Breast epithelium (tissue), 4 donors: ENCODE data around the gene PRDM7. TPM values are rescaled to one million over a fixed set of nuclear protein-coding genes. Genes with fewer than 3 reads are reported as not detected.
"Not testable (repeated sequence)": the region's sequence is repeated elsewhere in the genome, so short reads cannot be mapped to it uniquely, and the experiment has no call there.

Experiments used
- DNase-seq, 2 donors: peaks; one replicate each; pipeline ENCODE4 v3.0.0-alpha.2; 2019; ENCODE audit warnings: low spot score in 2 of 2
- H3K27ac ChIP-seq, 2 donors: fragments of 200-600 bp; sonication (generic) in 1 of 2; one replicate each; pipeline ENCODE4 v1.5.1; 2016 to 2019; ENCODE audit warnings: mild to moderate bottlenecking in 1 of 2
- H3K27me3 ChIP-seq, 2 donors: fragments of 200-600 bp; sonication (generic) in 1 of 2; one replicate each; pipeline versions ENCODE4 v1.5.1 to v1.6.0; 2017 to 2019; ENCODE audit warnings: control low read depth in 1 of 2, mild to moderate bottlenecking in 1 of 2
- H3K36me3 ChIP-seq: fragments of 200-600 bp; one replicate; pipeline ENCODE4 v1.5.1; 2019
- H3K4me1 ChIP-seq, 2 donors: fragments of 200-600 bp; sonication (generic); one replicate each; pipeline ENCODE4 v1.5.1; 2016 to 2019; ENCODE audit warnings: control low read depth in 1 of 2
- H3K4me3 ChIP-seq, 3 donors: fragments of 200-600 bp; sonication (generic); 1 replicate in 2 of 3; 2 replicates in 1 of 3; pipeline ENCODE4 v1.5.1; 2016 to 2019; ENCODE audit warnings: mild to moderate bottlenecking in 3 of 3, moderate library complexity in 2 of 3
- H3K9me3 ChIP-seq, 2 donors: fragments of 200-600 bp; sonication (generic) in 1 of 2; one replicate each; pipeline ENCODE4 v1.5.1; 2016 to 2019; ENCODE audit warnings: control low read depth in 1 of 2
- POLR2A ChIP-seq: fragments of 450-650 bp; IDR thresholded peaks from one replicate; pipeline ENCODE4 v1.6.1; 2016; ENCODE audit warnings: antibody characterized with exemption, mild to moderate bottlenecking, moderate library complexity
- POLR2AphosphoS5 ChIP-seq, 3 donors: sonication (generic); formaldehyde crosslinking; IDR thresholded peaks; one replicate each; pipeline ENCODE4 v1.6.1; 2017; ENCODE audit warnings: antibody characterized with exemption in 3 of 3
- intact Hi-C: fragments of 100-400 bp; cut with DNase I; formaldehyde crosslinking; loops from one replicate; pipeline ENCODE4 v1.15.1; 2023; ENCODE audit warnings: low total_unique reads
- total RNA-seq, 3 donors: library from RNA; depleted of rRNA; stranded (reverse); fragments of >200 nt; gene quantifications; one replicate each; pipeline ENCODE4 v1.1.0, GENCODE V29; 2016
- TF ChIP-seq, protein P1 (sequence below), 3 donors: fragments of 450-650 bp; IDR thresholded peaks; one replicate each; pipeline ENCODE4 v1.5.1; 2016 to 2017; ENCODE audit warnings: antibody characterized with exemption in 3 of 3, mild to moderate bottlenecking in 3 of 3, moderate library complexity in 3 of 3

PRDM7 gene
- total RNA-seq, result not detected

DNA sequence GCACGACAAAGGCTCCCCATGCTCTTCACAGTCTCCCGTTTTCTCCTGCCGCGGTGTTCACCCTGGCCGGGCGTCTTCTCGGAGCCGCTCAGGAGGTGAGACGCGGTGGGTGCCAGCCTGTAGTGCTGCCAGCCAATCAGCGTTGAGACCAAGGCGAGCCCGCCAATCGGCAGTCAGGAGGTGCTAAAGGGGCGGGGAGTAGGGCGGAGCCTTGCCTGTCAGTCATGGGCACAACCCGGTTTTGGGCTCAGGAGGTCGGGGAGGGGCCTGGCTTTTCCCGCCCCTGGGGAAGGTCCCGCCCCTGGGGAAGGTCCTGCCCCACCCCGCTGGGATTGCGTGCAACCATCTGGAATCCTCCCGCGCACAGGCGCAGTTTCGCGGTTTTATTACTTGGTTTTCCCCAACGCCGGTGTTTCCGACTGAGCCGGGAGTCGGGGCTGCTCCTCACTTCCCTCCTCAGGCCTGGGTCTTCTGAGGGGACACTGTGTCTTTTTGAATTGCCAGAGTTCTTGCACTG is at the start of gene PRDM7:
PRDM7 (minus strand) TSS at position 92 of the 517 bp plus-strand sequence. CDS start 1,421 bp downstream, outside the sequence.
- intact Hi-C loops, result no loop called here

DNA sequence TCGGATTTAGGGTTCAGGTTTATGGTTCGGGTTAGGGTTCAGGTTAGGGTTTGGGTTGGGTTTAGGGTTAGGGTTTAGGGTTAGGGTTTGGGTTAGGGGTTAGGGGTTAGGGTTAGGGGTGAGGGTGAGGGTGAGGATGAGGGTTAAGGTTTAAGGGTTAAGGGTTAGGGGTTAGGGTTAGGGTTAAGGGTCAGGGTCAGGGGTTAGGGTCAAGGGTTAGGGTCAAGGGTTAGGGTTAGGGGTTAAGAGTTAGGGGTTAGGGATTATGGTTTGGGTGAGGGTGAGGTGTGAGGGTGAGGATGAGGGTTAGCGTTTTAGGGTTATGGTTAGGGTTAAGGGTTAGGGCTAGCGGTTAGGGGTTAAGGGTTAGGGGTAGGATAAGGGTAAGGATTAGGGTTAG is 44.7 kb upstream of the PRDM7 start:
- DNase-seq, H3K27ac ChIP-seq, H3K36me3 ChIP-seq, H3K4me3 ChIP-seq, H3K27me3 ChIP-seq, H3K9me3 ChIP-seq, H3K4me1 ChIP-seq, intact Hi-C loops: not testable (repeated sequence)

More for the DNA sequence above, at the start of gene PRDM7:
- peak within 1 kb of the TSS; percentile 58 to 74 for H3K27ac ChIP-seq
- TF ChIP-seq POLR2A (no peak), POLR2AphosphoS5 (IDR thresholded peaks at IDR 0.05) (peak in 1 of 3 donors; percentile 15)
- TF ChIP-seq, protein P1, sequence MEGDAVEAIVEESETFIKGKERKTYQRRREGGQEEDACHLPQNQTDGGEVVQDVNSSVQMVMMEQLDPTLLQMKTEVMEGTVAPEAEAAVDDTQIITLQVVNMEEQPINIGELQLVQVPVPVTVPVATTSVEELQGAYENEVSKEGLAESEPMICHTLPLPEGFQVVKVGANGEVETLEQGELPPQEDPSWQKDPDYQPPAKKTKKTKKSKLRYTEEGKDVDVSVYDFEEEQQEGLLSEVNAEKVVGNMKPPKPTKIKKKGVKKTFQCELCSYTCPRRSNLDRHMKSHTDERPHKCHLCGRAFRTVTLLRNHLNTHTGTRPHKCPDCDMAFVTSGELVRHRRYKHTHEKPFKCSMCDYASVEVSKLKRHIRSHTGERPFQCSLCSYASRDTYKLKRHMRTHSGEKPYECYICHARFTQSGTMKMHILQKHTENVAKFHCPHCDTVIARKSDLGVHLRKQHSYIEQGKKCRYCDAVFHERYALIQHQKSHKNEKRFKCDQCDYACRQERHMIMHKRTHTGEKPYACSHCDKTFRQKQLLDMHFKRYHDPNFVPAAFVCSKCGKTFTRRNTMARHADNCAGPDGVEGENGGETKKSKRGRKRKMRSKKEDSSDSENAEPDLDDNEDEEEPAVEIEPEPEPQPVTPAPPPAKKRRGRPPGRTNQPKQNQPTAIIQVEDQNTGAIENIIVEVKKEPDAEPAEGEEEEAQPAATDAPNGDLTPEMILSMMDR (IDR thresholded peaks at IDR 0.05), result no peak
- H3K36me3 ChIP-seq, result no peaks in the 10 kb centered on the region
- no peaks in the 10 kb centered on the region for H3K4me1 ChIP-seq
- H3K27me3 ChIP-seq, result no peaks in the 10 kb centered on the region
- H3K4me3 ChIP-seq, result peak within 1 kb of the TSS; percentile 23 to 65 (median 50)
- DNase-seq, result peak; percentile 97 to 98
- no peaks in the 10 kb centered on the region for H3K9me3 ChIP-seq

DNA sequence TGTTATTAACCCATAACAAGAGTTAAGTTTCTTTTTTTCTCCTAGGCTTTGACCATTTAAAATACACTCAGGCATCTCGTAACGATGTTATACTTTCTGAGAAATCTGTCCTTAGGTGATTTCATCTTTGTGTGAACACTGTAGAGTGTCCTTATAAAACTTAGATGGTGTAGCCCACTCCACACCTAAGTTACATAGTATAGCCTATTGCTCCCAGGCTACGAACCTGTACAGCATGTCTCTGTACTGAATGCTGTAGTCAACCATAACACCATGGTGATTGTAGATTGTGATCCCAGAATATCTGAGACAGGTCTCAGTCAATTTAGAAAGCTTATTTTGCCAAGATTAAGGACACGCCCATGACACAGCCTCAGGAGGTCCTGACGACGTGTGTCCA is 30.5 kb upstream of the PRDM7 start:
- H3K36me3 ChIP-seq, H3K9me3 ChIP-seq, H3K4me1 ChIP-seq, H3K4me3 ChIP-seq, H3K27me3 ChIP-seq, intact Hi-C loops, DNase-seq, H3K27ac ChIP-seq: not testable (repeated sequence)

DNA sequence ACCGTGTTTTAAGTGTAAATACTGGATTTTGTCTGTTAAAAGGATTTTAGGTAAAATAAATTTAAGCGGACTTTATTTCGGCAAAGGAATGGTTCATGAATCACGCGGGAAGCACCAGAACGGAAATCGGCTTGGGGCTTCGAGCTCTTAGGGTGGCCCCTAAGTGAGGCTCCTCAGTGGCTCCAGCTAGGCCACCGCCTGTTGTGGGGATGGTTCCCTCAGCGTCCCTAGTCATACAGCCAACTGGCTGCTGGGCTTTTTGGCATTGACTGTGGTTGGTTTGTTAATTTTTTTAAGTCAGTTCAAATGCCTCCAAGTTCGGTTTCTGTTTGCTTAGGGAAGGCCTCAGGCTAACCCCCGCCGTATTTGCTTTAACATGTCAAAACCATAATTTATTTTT is 29.9 kb upstream of the PRDM7 start:
- H3K4me1 ChIP-seq, H3K27me3 ChIP-seq, DNase-seq, H3K27ac ChIP-seq, H3K9me3 ChIP-seq, intact Hi-C loops, H3K4me3 ChIP-seq, H3K36me3 ChIP-seq: not testable (repeated sequence)

DNA sequence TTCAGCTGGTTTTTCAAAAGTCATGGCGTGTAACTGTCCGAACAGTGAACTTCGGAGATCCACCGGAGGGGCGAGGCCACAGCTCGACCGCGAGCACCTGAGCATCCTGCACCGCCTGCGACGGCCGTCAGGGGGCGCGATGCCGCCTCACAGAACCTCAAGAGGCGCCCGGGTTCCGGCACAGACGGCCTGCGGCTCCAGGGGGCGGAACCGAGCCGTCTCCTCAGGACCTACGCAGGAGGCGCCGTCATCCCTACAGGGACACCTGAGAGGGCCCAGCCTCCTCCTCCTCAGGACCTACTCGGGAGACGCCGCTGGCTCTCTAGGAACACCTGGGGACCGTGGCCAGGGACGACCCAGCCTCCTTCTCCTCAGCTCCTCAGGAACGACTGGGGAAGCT is 29.1 kb upstream of the PRDM7 start:
- H3K36me3 ChIP-seq, intact Hi-C loops, H3K27me3 ChIP-seq, H3K9me3 ChIP-seq, H3K4me3 ChIP-seq, DNase-seq, H3K27ac ChIP-seq, H3K4me1 ChIP-seq: not testable (repeated sequence)

DNA sequence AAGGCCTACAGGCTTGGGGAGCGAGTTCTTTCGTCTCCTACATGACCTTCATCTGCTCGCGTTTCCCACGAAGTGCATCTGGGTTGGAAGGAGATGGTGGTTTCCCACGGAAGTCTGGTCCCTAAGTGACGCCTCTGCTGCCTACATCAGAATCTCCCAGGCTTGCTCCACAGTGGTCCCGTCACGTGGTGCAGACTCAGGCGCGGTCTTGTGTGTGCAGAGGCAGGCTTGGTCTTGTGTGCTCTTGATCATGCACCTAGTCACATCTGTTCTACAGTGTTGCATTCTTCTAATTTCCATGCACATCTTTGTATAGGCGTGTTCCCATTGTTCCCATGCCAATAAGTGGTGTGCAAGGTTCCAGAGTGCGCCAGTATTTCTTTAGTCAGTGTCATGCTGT is 27.6 kb upstream of the PRDM7 start:
- intact Hi-C loops, H3K27me3 ChIP-seq, H3K36me3 ChIP-seq, DNase-seq, H3K4me1 ChIP-seq, H3K9me3 ChIP-seq, H3K27ac ChIP-seq, H3K4me3 ChIP-seq: not testable (repeated sequence)

DNA sequence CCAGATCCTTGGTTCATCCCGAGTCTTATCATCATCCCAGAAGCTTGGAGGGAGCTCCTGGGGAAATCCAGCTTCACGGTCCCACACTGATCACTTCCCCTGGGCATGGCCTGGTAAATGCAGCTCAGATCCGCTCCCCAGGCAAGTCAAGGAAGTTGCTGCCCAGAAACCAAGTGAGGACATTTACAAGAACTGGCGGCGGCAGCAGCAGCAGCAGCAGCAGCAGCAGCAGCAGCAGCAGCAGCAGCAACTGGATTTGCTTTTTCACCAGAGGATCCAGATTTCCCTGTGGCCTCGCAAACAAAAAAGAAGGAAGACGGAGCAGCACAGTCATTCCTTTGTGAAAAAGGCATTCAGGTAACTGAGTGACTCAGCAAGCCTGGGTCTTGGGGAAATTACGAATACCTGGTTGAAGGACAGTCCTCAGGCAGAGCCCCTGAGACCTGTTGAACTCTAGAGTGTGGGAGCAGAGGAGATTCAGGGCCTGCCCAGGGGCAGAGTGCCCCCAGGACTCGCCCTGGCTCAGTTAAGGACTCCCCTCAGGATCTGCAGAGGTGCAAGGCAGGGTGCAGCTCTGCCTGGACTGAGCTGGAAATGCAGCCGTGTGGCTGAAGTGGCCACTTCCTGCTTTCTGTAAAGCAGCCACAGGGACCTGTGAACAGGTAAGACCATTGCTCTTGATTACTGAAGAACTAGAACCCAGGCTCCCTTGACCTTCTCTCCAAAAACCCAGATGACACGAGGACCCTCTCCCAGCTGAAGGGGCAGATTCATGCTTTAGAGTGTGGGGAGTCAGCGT is 25.2 kb upstream of the PRDM7 start:
- H3K9me3 ChIP-seq, H3K4me3 ChIP-seq, H3K27ac ChIP-seq, intact Hi-C loops, H3K27me3 ChIP-seq, DNase-seq, H3K4me1 ChIP-seq, H3K36me3 ChIP-seq: not testable (repeated sequence)

DNA sequence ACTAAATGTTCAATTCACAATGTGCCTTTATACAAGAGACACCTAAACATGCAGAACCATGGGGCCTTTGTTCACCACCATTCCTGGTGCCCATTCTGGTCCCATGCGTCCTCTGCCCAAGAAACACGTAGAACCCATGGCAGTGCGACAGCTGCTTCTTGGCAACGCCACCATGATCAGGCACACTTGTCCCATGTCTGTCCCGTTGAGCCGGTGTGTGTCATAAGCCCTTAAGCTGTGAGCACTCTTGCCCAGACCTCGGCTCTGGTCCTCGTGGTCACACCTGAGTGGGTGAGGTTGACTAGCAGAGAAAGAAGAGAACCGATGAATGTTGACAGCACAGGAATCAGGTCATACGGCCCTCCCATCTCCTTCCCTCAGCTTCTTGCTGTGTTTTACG is 24.2 kb upstream of the PRDM7 start:
- H3K4me1 ChIP-seq, H3K36me3 ChIP-seq, H3K27me3 ChIP-seq, DNase-seq, H3K27ac ChIP-seq, H3K4me3 ChIP-seq, H3K9me3 ChIP-seq, intact Hi-C loops: not testable (repeated sequence)

DNA sequence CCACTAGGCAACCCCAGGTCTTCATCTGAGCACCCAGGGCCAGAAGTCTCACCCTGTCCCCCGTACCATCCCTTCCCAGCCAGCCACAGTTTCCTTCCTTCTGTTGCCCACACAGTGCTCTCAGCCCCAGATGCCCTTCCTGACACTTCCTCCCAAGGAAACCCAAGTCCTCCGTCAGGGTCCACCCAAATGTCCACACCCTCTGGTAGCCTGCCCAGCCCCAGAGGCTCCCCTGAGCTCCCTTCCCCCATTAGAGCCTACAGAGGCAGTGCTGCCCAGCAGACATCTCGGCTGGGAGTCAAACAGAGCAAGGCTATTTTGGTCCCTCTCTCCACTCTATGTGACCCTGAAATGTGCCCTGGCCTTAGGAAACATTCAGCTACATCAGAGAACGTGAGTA is 23.7 kb upstream of the PRDM7 start:
- DNase-seq, H3K4me1 ChIP-seq, H3K27me3 ChIP-seq, H3K36me3 ChIP-seq, H3K4me3 ChIP-seq, H3K27ac ChIP-seq, H3K9me3 ChIP-seq, intact Hi-C loops: not testable (repeated sequence)

DNA sequence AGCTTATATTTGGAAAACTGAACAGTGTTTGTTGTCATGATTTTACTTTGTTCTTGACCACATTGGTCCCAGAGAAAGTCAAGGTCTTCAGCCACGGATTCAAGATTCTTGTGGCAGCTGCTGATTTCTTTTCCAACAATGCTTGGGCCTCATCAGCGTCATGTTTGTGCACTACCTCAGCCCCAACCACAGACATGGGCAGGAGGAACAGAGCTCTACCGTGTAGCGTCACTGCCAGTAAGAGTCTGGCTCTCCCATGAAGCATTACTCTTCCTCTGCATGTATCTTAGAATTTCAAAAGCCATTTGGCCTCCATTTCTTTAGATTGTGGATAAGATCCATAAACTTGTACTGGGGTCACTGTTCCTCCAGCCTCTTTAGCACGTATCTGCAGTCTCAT is 23.1 kb upstream of the PRDM7 start:
- not testable (repeated sequence) for DNase-seq, H3K27ac ChIP-seq, H3K9me3 ChIP-seq

DNA sequence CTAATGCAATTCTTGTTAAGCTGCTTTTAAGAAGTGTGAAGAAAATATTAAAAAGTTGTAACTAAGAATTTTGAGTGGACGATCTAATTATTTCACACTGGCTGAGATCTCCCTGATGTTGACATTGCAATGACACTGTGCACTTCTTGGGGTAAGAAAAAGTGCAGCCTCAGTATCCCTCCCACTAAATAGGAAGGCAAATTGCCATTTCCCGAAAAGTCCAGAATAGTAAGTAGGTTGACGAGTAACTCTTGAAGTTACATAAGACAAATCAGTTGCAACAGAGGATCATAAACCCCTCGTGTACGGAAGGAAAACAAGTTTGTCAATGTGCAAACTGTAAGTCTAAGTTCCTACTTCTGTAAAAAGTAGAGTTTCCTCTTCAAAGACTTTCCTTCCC is 21.8 kb upstream of the PRDM7 start:
- intact Hi-C loops, H3K36me3 ChIP-seq, DNase-seq, H3K4me1 ChIP-seq, H3K27ac ChIP-seq, H3K4me3 ChIP-seq, H3K27me3 ChIP-seq, H3K9me3 ChIP-seq: not testable (repeated sequence)

More for the DNA sequence above, 23.1 kb upstream of the PRDM7 start:
- H3K4me1 ChIP-seq, H3K27me3 ChIP-seq, intact Hi-C loops, H3K36me3 ChIP-seq, H3K4me3 ChIP-seq: not testable (repeated sequence)

DNA sequence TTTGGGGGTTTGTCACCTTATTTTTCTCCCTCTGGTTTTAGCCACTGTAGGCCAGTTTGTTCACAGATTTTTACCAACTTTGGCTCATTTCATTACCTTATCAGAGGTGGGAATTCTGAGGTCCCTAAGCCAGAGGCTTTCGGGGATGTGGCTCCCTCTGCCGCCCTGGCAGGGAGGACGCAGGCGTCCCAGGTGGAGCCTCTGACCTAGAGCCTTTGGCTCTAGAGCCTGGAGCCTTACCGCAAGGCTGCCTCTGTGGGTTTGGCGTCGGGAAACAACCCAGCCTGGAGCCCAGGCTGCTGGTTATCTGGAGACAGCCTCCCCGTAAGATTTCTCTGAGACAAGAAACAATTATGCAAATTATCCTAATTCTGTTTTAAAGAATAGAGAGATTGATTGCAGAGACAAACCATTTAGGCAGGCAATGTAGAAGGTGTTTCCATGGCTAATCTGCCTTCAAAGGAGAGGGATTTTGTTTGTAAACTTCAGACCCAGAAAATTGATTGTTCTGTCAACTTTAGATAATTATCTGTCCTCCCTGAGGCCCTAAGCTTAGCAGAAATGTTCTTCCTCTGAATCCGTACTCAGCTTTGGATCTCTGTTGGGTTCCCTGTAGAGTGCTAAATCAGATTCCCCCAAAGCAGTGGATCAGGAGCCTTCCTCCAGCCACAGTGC is 20.0 kb upstream of the PRDM7 start:
- H3K27me3 ChIP-seq, H3K9me3 ChIP-seq, H3K4me1 ChIP-seq, intact Hi-C loops, H3K4me3 ChIP-seq, H3K27ac ChIP-seq, DNase-seq, H3K36me3 ChIP-seq: not testable (repeated sequence)
